Measurements from ENCODE around the gene TPCN2. TPM values are rescaled to one million over a fixed set of nuclear protein-coding genes. Genes with fewer than 3 reads are reported as not detected.
"Not testable (repeated sequence)": the region's sequence is repeated elsewhere in the genome, so short reads cannot be mapped to it uniquely, and the experiment has no call there.

The TPCN2 gene
- total RNA-seq, 1 donor: 11.1 TPM

DNA sequence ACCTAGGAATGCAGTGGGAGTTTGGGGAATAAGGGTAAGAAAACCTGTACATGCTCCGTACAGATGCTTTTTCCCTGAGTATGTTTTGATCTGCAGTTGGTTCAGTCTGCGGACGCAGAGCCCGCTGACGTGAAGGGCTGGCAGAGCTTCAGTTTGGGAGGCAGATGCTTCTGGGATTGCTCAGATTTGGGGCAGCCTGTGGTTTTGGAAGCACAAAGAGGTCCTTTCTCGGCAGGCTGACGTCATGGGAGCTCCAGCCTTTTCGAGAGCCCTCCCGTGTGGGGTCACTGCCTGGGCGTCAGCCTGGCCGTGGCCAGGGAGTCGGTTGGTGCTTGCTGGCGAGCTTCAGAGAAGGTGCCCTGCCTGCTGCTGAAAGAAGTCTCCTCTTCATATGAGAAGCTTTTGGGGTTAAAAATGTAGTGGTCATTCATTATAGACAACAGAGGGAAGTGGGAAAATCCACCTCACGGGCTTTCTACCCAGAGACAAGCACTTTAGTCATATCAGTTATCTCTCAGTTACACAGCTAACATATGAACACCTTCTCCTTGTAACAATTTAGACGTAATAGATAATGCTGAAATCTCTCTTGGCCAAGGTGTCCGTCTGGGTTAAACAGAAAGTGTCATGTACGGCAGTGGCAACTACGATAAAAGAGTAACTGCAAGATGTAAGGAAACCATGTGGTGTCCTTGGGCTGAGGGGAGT is 26.8 kb downstream of the TPCN2 start:
- TF ChIP-seq, protein P1, sequence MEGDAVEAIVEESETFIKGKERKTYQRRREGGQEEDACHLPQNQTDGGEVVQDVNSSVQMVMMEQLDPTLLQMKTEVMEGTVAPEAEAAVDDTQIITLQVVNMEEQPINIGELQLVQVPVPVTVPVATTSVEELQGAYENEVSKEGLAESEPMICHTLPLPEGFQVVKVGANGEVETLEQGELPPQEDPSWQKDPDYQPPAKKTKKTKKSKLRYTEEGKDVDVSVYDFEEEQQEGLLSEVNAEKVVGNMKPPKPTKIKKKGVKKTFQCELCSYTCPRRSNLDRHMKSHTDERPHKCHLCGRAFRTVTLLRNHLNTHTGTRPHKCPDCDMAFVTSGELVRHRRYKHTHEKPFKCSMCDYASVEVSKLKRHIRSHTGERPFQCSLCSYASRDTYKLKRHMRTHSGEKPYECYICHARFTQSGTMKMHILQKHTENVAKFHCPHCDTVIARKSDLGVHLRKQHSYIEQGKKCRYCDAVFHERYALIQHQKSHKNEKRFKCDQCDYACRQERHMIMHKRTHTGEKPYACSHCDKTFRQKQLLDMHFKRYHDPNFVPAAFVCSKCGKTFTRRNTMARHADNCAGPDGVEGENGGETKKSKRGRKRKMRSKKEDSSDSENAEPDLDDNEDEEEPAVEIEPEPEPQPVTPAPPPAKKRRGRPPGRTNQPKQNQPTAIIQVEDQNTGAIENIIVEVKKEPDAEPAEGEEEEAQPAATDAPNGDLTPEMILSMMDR (IDR thresholded peaks at IDR 0.05; ENCODE audit: insufficient read depth, low read length): no peak
- no peak overlapping the region for H3K4me3 ChIP-seq (ENCODE audit: low read depth, low read length)

DNA sequence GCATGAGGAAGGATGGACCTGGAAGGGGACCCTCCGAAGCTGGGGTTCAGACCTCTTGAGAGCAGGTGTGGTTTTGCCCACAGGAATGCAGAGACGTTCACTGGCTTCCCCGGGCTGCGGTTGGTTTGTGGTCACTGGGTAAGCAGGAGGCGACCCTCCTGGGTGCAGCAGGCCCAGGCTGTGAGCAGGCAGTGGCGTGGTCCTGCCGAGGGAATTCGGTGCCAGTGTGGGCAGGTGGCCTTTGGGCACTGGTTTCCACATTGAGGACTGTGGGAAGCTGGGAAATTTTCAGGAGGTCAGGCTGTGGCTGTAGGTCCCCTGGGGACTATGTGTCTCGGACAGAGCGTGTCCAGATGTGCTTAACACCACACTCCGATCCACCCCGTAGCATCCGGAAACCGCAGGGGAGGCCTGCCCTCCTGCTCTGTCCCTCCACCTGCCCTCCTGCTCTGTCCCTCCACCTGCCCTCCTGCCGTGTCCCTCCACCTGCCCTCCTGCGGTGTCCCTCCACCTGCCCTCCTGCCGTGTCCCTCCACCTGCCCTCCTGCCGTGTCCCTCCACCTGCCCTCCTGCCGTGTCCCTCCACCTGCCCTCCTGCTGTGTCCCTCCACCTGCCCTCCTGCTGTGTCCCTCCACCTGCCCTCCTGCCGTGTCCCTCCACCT is 27.5 kb downstream of the TPCN2 start:
- no peak overlapping the region for H3K4me3 ChIP-seq (ENCODE audit: low read depth, low read length)
- DNase-seq (ENCODE audit: low read depth): no peak
- TF ChIP-seq, protein P1 (IDR thresholded peaks at IDR 0.05; ENCODE audit: insufficient read depth, low read length): no peak

More for the DNA sequence above, 26.8 kb downstream of the TPCN2 start:
- DNase-seq (ENCODE audit: low read depth): peak; percentile 99

DNA sequence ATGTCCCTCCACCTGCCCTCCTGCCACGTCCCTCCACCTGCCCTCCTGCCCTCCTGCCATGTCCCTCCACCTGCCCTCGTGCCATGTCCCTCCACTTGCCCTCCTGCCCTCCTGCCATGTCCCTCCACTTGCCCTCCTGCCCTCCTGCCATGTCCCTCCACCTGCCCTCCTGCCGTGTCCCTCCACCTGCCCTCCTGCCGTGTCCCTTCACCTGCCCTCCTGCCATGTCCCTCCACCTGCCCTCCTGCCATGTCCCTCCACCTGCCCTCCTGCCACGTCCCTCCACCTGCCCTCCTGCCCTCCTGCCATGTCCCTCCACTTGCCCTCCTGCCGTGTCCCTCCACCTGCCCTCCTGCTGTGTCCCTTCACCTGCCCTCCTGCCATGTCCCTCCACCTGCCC is 28.2 kb downstream of the TPCN2 start:
- not testable (repeated sequence) for H3K4me3 ChIP-seq (ENCODE audit: low read depth, low read length); DNase-seq (ENCODE audit: low read depth)

DNA sequence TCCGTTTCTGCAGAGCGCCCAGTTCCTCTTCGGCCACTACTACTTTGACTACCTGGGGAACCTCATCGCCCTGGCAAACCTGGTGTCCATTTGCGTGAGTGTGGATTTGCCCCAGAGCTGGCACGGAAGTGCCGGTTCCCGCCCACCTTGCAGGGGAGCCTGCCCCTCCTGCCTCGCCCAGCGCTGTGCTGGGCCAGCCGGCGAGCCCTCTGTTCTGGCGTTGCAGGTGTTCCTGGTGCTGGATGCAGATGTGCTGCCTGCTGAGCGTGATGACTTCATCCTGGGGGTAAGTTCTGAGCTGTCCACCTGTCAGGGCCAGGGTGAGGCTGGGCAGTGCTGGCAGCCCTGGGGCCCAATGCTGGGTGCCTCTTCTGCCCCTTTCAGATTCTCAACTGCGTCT is 29.8 kb downstream of the TPCN2 start:
- TF ChIP-seq, protein P1 (IDR thresholded peaks at IDR 0.05; ENCODE audit: insufficient read depth, low read length): no peak
- no peak overlapping the region for H3K4me3 ChIP-seq (ENCODE audit: low read depth, low read length)
- no peak for DNase-seq (ENCODE audit: low read depth)

DNA sequence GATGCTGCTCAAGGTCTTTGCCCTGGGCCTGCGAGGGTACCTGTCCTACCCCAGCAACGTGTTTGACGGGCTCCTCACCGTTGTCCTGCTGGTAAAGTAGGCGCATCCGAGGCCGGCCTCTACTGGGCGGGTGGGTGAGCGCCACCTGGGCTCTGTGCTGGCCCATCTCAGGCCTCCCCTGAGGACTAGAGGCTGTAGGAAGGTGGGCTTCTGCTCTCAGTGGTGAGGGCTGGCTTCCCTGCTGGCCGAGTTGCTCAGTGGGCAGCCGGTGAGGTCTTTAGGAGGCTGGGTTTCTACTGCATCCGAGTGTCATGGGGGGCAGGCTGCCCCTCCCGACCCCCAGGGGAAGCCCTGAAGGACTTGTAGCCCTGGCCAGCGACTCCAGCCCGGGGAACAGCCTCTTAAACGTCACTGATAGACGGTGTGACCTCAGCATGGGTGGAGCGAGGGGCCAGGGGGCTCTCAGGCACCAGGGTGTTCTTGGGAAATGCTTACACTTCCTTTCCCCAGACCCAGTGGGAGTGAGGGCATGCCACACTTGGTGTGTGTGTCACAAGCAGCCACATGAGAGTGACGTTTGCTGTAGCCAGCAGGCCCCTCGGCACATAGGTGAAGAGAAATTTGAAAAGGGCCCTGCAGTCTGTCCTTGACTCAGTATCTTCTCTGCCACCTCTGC is 30.3 kb downstream of the TPCN2 start:
- TF ChIP-seq, protein P1 (IDR thresholded peaks at IDR 0.05; ENCODE audit: insufficient read depth, low read length): no peak
- no peak for DNase-seq (ENCODE audit: low read depth)
- no peak overlapping the region for H3K4me3 ChIP-seq (ENCODE audit: low read depth, low read length)

DNA sequence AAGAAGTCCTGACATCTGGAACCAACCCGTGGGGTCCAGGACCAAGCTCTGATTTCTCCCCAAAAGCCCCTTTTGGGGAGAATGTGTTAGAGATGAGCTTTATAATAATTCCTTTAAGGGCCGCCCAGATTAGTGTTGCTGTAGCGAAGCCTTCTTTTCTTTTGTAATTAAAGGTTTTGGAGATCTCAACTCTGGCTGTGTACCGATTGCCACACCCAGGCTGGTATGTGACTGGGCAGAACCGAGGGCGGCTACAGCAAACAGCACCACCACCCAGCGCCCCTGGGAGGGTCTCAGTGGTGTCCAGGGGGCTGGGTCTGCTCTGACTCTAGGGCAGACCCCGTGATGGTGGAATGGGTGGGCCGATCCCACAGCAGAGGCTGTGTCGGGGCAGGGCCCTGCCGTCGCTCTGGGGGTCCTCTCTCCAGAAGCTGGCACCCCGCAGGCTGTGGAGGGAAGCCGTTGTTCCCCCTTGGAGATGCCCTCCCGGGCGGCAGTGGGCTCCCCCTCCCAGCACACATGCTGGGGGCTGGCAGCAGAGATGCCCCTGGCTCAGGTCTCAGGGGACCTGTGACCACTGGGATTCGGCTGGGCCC is 31.0 kb downstream of the TPCN2 start:
- H3K4me3 ChIP-seq (ENCODE audit: low read depth, low read length): no peak overlapping the region
- TF ChIP-seq, protein P1 (IDR thresholded peaks at IDR 0.05; ENCODE audit: insufficient read depth, low read length): no peak
- no peak for DNase-seq (ENCODE audit: low read depth)

All from fibroblast of the aortic adventitia (primary cell).